Fibroblast of lung (primary cell): ENCODE measurements around the gene AP5M1. TPM values are rescaled to one million over a fixed set of nuclear protein-coding genes. Genes with fewer than 3 reads are reported as not detected.

Experiments used
- DNase-seq, 2 donors: peaks; one replicate each; pipeline versions ENCODE4 v3.0.0 to v3.0.0-alpha.2; 2010; ENCODE audit warnings: low read depth in 2 of 2
- H2AFZ ChIP-seq: 2 replicates; pipeline ENCODE4 v1.5.1; 2012; ENCODE audit warnings: low read length, control low read depth, inconsistent platforms
- H3K27ac ChIP-seq: 2 replicates; pipeline ENCODE4 v1.5.1; 2011; ENCODE audit warnings: low read length, control low read depth; ENCODE audit not compliant: insufficient read depth
- H3K27me3 ChIP-seq: 2 replicates; pipeline ENCODE4 v1.5.1; 2011; ENCODE audit warnings: mild to moderate bottlenecking, low read length; ENCODE audit not compliant: control insufficient read depth, insufficient read depth
- H3K36me3 ChIP-seq: 2 replicates; pipeline ENCODE4 v1.5.1; 2011; ENCODE audit warnings: low read length; ENCODE audit not compliant: control insufficient read depth, insufficient read depth
- H3K4me1 ChIP-seq: 2 replicates; pipeline ENCODE4 v1.5.1; 2011; ENCODE audit warnings: low read length; ENCODE audit not compliant: control insufficient read depth, insufficient read depth; ENCODE audit errors: extremely low read depth
- H3K4me2 ChIP-seq: 2 replicates; pipeline ENCODE4 v1.5.1; 2011; ENCODE audit warnings: low read length, control low read depth; ENCODE audit not compliant: insufficient read depth; ENCODE audit errors: extremely low read depth
- H3K4me3 ChIP-seq, 4 experiments: fragments of 200-600 bp in 1 of 4; sonication (generic) in 1 of 4; replicated peaks in 1 of 4; 2 replicates each; pipeline ENCODE4 v1.5.1; 2011 to 2016; ENCODE audit warnings: low read length in 4 of 4, low read depth in 3 of 4, mild to moderate bottlenecking in 3 of 4, control low read depth in 2 of 4, inconsistent platforms in 1 of 4, mixed read lengths in 1 of 4; ENCODE audit not compliant: insufficient read depth in 1 of 4; ENCODE audit errors: control extremely low read depth in 1 of 4
- H3K79me2 ChIP-seq: 2 replicates; pipeline ENCODE4 v1.5.1; 2012; ENCODE audit warnings: mild to moderate bottlenecking, low read length, inconsistent platforms; ENCODE audit not compliant: control insufficient read depth, insufficient read depth
- H3K9ac ChIP-seq: 2 replicates; pipeline ENCODE4 v1.5.1; 2011; ENCODE audit warnings: mild to moderate bottlenecking, low read length, control low read depth; ENCODE audit not compliant: insufficient read depth
- H3K9me3 ChIP-seq: 2 replicates; pipeline ENCODE4 v1.5.1; 2012; ENCODE audit warnings: low read depth, low read length; ENCODE audit not compliant: control insufficient read depth, insufficient read depth
- H4K20me1 ChIP-seq: 2 replicates; pipeline ENCODE4 v1.5.1; 2011; ENCODE audit warnings: low read length; ENCODE audit not compliant: control insufficient read depth, insufficient read depth; ENCODE audit errors: extremely low read depth
- EZH2 ChIP-seq: IDR thresholded peaks from 2 replicates; pipeline ENCODE4 v1.5.1; 2012; ENCODE audit warnings: low read length, control low read depth, mild to moderate bottlenecking; ENCODE audit errors: missing control alignments
- polyA plus RNA-seq, 2 donors: library from polyadenylated mRNA; depleted of rRNA in 1 of 2; stranded (reverse) in 1 of 2; unstranded in 1 of 2; fragments of >200 nt; gene quantifications; 2 replicates each; pipeline ENCODE4 v1.2.1, GENCODE V29; 2011 to 2012; ENCODE audit warnings: missing spikeins in 1 of 2
- total RNA-seq: library from RNA; depleted of rRNA; stranded (reverse); fragments of >200 nt; gene quantifications from 2 replicates; pipeline ENCODE4 v1.2.1, GENCODE V29; 2014
- TF ChIP-seq, protein P1 (sequence below), 2 donors: IDR thresholded peaks in 1 of 2; conservative IDR thresholded peaks in 1 of 2; 1 replicate in 1 of 2; 2 replicates in 1 of 2; pipeline ENCODE4 v1.5.1; 2011 to 2012; ENCODE audit warnings: low read length in 2 of 2, control low read depth in 1 of 2, inconsistent platforms in 1 of 2, low read depth in 1 of 2, mild to moderate bottlenecking in 1 of 2

AP5M1 gene
- total and polyA plus RNA-seq, 2 donors (not counting 1 experiment from before 2014, with no cell fraction given), result 15.2 to 40.2 TPM

DNA sequence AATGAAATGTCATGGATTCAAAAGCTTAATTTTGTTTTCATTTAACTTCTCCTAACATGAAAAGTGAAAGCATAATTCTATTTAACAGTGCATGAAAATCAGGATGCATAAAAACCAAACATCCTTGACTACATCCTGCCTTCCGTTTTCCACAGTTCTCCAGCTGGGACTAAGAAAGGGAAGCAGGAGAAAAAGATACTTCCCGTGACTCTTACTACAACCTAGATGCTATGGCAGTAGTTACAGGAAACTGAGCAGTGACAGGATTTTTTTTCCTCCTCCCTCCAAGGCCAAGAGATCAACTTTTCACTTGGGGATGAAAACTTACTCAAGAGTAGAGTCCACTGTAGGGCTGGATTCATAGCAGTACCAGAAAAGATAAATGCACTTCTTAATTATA is 2.7 kb upstream of the AP5M1 start:
- Histone ChIP-seq H3K27ac (no peak overlapping the region), H3K4me2 (peak overlapping the region; percentile 34), H3K27me3 (no peaks in the 10 kb centered on the region), H3K36me3 (no peaks in the 10 kb centered on the region), H3K9me3 (no peaks in the 10 kb centered on the region), H3K4me1 (no peaks in the 10 kb centered on the region), H2AFZ (no peak overlapping the region), H3K9ac (no peak overlapping the region), H3K4me3 (peak overlapping the region in 1 of 4 experiments; percentile 5), H4K20me1 (no peaks in the 10 kb centered on the region), H3K79me2 (peaks cover 75% of the 10 kb centered on the region)
- peak in 1 of 2 donors; percentile 14 for DNase-seq
- TF ChIP-seq EZH2, result no peak

DNA sequence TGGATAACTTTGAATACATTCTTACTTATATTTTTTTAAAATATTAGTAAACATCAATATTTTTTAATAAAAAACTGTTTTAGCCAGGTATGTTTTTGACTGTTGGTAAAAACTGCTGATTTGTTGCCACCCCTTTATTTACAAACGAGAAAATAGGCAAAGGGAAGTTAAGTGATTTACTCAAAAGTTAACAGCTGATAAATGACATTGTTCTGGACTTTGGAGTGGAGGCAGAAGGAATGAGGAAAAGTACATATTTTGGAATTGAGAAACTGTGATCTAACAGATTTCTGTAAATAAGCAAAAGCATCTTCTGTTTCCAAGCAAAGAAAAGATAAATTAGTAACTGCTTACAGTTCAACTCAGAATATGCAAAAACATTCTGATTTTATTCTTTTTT is 4.5 kb downstream of the AP5M1 start:
- Histone ChIP-seq H3K27ac (no peak overlapping the region), H4K20me1 (no peaks in the 10 kb centered on the region), H3K79me2 (peaks cover 36% of the 10 kb centered on the region), H3K36me3 (peaks cover 6% of the 10 kb centered on the region), H3K9ac (no peak overlapping the region), H3K4me2 (no peak overlapping the region), H3K4me3 (no peak overlapping the region), H3K4me1 (no peaks in the 10 kb centered on the region), H2AFZ (no peak overlapping the region), H3K27me3 (no peaks in the 10 kb centered on the region), H3K9me3 (no peaks in the 10 kb centered on the region)
- TF ChIP-seq, protein P1, sequence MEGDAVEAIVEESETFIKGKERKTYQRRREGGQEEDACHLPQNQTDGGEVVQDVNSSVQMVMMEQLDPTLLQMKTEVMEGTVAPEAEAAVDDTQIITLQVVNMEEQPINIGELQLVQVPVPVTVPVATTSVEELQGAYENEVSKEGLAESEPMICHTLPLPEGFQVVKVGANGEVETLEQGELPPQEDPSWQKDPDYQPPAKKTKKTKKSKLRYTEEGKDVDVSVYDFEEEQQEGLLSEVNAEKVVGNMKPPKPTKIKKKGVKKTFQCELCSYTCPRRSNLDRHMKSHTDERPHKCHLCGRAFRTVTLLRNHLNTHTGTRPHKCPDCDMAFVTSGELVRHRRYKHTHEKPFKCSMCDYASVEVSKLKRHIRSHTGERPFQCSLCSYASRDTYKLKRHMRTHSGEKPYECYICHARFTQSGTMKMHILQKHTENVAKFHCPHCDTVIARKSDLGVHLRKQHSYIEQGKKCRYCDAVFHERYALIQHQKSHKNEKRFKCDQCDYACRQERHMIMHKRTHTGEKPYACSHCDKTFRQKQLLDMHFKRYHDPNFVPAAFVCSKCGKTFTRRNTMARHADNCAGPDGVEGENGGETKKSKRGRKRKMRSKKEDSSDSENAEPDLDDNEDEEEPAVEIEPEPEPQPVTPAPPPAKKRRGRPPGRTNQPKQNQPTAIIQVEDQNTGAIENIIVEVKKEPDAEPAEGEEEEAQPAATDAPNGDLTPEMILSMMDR (conservative IDR thresholded peaks at IDR 0.05 in 1 of 2, IDR thresholded peaks at IDR 0.05 in 1 of 2; ENCODE audit: low read depth in 1 of 2, low read length in 2 of 2), result no peak
- TF ChIP-seq EZH2, result no peak
- no peak for DNase-seq

DNA sequence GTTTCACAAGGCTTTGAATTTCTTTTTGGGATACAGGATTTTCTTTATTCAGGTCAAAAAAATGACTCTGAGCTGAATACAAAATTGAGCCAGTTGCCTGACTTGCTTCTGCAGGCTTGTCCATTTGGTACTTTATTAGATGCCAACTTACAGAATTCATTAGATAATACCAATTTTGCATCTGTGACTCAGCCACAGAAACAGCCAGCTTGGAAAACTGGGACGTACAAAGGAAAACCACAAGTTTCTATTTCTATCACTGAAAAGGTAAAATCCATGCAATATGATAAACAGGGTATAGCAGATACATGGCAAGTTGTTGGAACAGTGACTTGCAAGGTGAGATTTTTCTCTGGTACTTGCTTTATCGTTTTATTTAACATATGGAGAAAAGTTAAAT is 5.8 kb downstream of the AP5M1 start:
- Histone ChIP-seq H3K27me3 (no peaks in the 10 kb centered on the region), H3K27ac (no peak overlapping the region), H3K4me2 (no peak overlapping the region), H3K9ac (no peak overlapping the region), H3K9me3 (no peaks in the 10 kb centered on the region), H2AFZ (no peak overlapping the region), H3K4me1 (no peaks in the 10 kb centered on the region), H3K4me3 (no peak overlapping the region), H4K20me1 (no peaks in the 10 kb centered on the region), H3K79me2 (peaks cover 35% of the 10 kb centered on the region), H3K36me3 (peaks cover 6% of the 10 kb centered on the region)
- DNase-seq, result peak in 1 of 2 donors; percentile 58
- TF ChIP-seq, protein P1 (conservative IDR thresholded peaks at IDR 0.05 in 1 of 2, IDR thresholded peaks at IDR 0.05 in 1 of 2; ENCODE audit: low read depth in 1 of 2, low read length in 2 of 2), result no peak
- no peak for TF ChIP-seq EZH2
